OCI-LY7 (cell line): ENCODE measurements around the gene HTR2C.

ENCODE experiments used
- EZH2phosphoT487 ChIP-seq: fragments of 200-600 bp; sonication (generic); IDR thresholded peaks from 2 replicates; pipeline ENCODE4 v1.6.1; 2018; ENCODE audit warnings: low read depth, borderline replicate concordance, mild to moderate bottlenecking, mixed run types, antibody characterized with exemption, low read length, moderate library complexity, mixed read lengths
- TF ChIP-seq, protein P1 (sequence below): fragments of 200-600 bp; sonication (generic); conservative IDR thresholded peaks from 2 replicates; pipeline ENCODE4 v1.5.1; 2014; ENCODE audit warnings: mild to moderate bottlenecking, antibody characterized with exemption, low read length, moderate library complexity, mixed read lengths

DNA sequence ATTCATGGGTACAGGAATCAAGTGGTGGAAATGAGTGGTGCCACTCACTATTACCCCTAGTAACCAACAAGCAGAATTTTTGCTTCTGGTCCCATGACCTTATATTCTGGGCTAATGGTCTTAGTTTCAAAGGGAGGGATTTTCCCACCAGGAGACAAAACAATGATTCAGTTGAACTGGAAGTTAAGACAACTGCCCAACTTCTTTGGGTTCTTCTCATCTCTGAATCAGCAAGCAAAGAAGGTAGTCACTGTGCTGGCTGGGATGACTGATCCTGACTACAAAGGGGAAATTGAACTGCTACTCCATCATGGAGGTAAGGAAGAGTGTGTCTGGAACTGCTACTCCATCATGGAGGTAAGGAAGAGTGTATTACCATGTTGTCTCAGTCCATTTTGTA, 346.3 kb downstream of the HTR2C start:
- TF ChIP-seq, protein P1, sequence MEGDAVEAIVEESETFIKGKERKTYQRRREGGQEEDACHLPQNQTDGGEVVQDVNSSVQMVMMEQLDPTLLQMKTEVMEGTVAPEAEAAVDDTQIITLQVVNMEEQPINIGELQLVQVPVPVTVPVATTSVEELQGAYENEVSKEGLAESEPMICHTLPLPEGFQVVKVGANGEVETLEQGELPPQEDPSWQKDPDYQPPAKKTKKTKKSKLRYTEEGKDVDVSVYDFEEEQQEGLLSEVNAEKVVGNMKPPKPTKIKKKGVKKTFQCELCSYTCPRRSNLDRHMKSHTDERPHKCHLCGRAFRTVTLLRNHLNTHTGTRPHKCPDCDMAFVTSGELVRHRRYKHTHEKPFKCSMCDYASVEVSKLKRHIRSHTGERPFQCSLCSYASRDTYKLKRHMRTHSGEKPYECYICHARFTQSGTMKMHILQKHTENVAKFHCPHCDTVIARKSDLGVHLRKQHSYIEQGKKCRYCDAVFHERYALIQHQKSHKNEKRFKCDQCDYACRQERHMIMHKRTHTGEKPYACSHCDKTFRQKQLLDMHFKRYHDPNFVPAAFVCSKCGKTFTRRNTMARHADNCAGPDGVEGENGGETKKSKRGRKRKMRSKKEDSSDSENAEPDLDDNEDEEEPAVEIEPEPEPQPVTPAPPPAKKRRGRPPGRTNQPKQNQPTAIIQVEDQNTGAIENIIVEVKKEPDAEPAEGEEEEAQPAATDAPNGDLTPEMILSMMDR: no peak
- TF ChIP-seq EZH2phosphoT487: no peak
